Neural cell (in vitro differentiated cells): ENCODE measurements around the gene HIPK2. TPM values are rescaled to one million over a fixed set of nuclear protein-coding genes. Genes with fewer than 3 reads are reported as not detected.

Experiments used
- H2AFZ ChIP-seq: fragments of 200-600, 300-800 bp; sonication (generic), shearing (Covaris generic); 2 replicates; pipeline ENCODE4 v1.6.0; 2014; ENCODE audit warnings: low read depth, mild to moderate bottlenecking, antibody characterized with exemption, low read length, moderate library complexity
- H3F3A ChIP-seq: fragments of 200-600 bp; shearing (Covaris generic); 2 replicates; pipeline ENCODE4 v1.6.1; 2016; ENCODE audit warnings: mild to moderate bottlenecking, moderate library complexity, mixed read lengths, antibody characterized with exemption, low read length; ENCODE audit not compliant: insufficient read depth, poor library complexity, severe bottlenecking
- H3K27ac ChIP-seq: fragments of 200-600, 300-800 bp; sonication (generic), shearing (Covaris generic); 2 replicates; pipeline ENCODE4 v1.5.1; 2014; ENCODE audit warnings: mild to moderate bottlenecking, low read length, moderate library complexity
- H3K27me3 ChIP-seq: fragments of 300-800, 200-600 bp; sonication (generic), shearing (Covaris generic); 2 replicates; pipeline ENCODE4 v1.6.0; 2014; ENCODE audit warnings: mild to moderate bottlenecking, low read depth, low read length, moderate library complexity; ENCODE audit not compliant: insufficient read depth
- H3K36me3 ChIP-seq: fragments of 300-800, 200-600 bp; sonication (generic), shearing (Covaris generic); 2 replicates; pipeline ENCODE4 v1.5.1; 2014; ENCODE audit warnings: mild to moderate bottlenecking, antibody characterized with exemption, low read length, moderate library complexity; ENCODE audit not compliant: insufficient read depth
- H3K4me2 ChIP-seq: fragments of 300-800, 200-600 bp; sonication (generic), shearing (Covaris generic); 2 replicates; pipeline ENCODE4 v1.6.0; 2014; ENCODE audit warnings: mild to moderate bottlenecking, low read length
- H3K4me3 ChIP-seq: fragments of 300-800, 200-600 bp; sonication (generic), shearing (Covaris generic); 2 replicates; pipeline ENCODE4 v1.5.1; 2014; ENCODE audit warnings: mild to moderate bottlenecking, low read length, moderate library complexity
- H3K79me2 ChIP-seq: fragments of 200-600 bp; shearing (Covaris generic); replicated peaks from 2 replicates; pipeline ENCODE4 v1.6.0; 2014; ENCODE audit warnings: mild to moderate bottlenecking, low read length, moderate library complexity; ENCODE audit not compliant: insufficient read depth
- H3K9ac ChIP-seq: fragments of 300-800, 200-600 bp; sonication (generic), shearing (Covaris generic); 2 replicates; pipeline ENCODE4 v1.6.1; 2016; ENCODE audit warnings: mild to moderate bottlenecking, low read length, mixed read lengths
- H3K9me2 ChIP-seq: fragments of 200-600 bp; shearing (Covaris generic); 2 replicates; pipeline ENCODE4 v1.6.1; 2016; ENCODE audit warnings: mild to moderate bottlenecking, low read length, mixed read lengths; ENCODE audit not compliant: insufficient read depth
- H3K9me3 ChIP-seq: fragments of 200-600, 300-800 bp; sonication (generic), shearing (Covaris generic); 2 replicates; pipeline ENCODE4 v1.6.1; 2016; ENCODE audit warnings: mild to moderate bottlenecking, mixed run types, low read length, moderate library complexity, mixed read lengths
- H4K20me1 ChIP-seq: fragments of 200-600 bp; shearing (Covaris generic); 2 replicates; pipeline ENCODE4 v1.6.1; 2016; ENCODE audit warnings: mild to moderate bottlenecking, mixed run types; ENCODE audit not compliant: insufficient read depth
- EP300 ChIP-seq: fragments of 450-650 bp; conservative IDR thresholded peaks from 2 replicates; pipeline ENCODE4 v1.6.1; 2014; ENCODE audit warnings: antibody characterized with exemption, mild to moderate bottlenecking, moderate library complexity; ENCODE audit not compliant: poor library complexity, severe bottlenecking
- EZH2 ChIP-seq: fragments of 200-600, 300-800 bp; shearing (Covaris generic), sonication (generic); IDR thresholded peaks from 2 replicates; pipeline ENCODE4 v1.6.1; 2014; ENCODE audit warnings: antibody characterized with exemption, low read length, borderline replicate concordance, mild to moderate bottlenecking; ENCODE audit not compliant: insufficient read depth, poor library complexity, severe bottlenecking
- MXI1 ChIP-seq: fragments of 450-650 bp; conservative IDR thresholded peaks from 2 replicates; pipeline ENCODE4 v1.6.1; 2014; ENCODE audit warnings: antibody characterized with exemption, mild to moderate bottlenecking; ENCODE audit not compliant: poor library complexity, severe bottlenecking
- POLR2AphosphoS5 ChIP-seq: IDR thresholded peaks from 2 replicates; pipeline ENCODE4 v1.6.1; 2012
- RAD21 ChIP-seq: fragments of 450-650 bp; conservative IDR thresholded peaks from 2 replicates; pipeline ENCODE4 v1.6.1; 2014; ENCODE audit warnings: antibody characterized with exemption, mild to moderate bottlenecking, moderate library complexity
- REST ChIP-seq: IDR thresholded peaks from 2 replicates; pipeline ENCODE4 v1.6.1; 2012; ENCODE audit warnings: borderline replicate concordance
- SMC3 ChIP-seq: fragments of 450-650 bp; conservative IDR thresholded peaks from 2 replicates; pipeline ENCODE4 v1.6.1; 2014; ENCODE audit warnings: antibody characterized with exemption, mild to moderate bottlenecking, moderate library complexity; ENCODE audit not compliant: poor library complexity
- TAF1 ChIP-seq: IDR thresholded peaks from 2 replicates; pipeline ENCODE4 v1.6.1; 2012; ENCODE audit warnings: low read depth
- polyA plus RNA-seq: library from polyadenylated mRNA; depleted of rRNA; stranded (reverse); fragments of >200 nt; gene quantifications from 2 replicates; pipeline ENCODE4 v1.2.3, GENCODE V29; 2014
- TF ChIP-seq, protein P1 (sequence below): fragments of 450-650 bp; IDR thresholded peaks from 2 replicates; pipeline ENCODE4 v1.5.1; 2014; ENCODE audit warnings: antibody characterized with exemption, mild to moderate bottlenecking, moderate library complexity; ENCODE audit not compliant: poor library complexity, severe bottlenecking

The HIPK2 gene
- polyA plus RNA-seq, 1 donor from 2014 or later, result 8.5 TPM

GRCh38 chr7:139704308-139704879, 73.4 kb downstream of the HIPK2 start:
- Histone ChIP-seq H4K20me1 (no peaks in the 10 kb centered on the region), H3K36me3 (no peaks in the 10 kb centered on the region)

GRCh38 chr7:139703487-139704307, 74.1 kb downstream of the HIPK2 start:
- Histone ChIP-seq H3K27ac (no peak overlapping the region), H3K36me3 (no peaks in the 10 kb centered on the region), H4K20me1 (no peaks in the 10 kb centered on the region), H3K79me2 (no peaks in the 10 kb centered on the region), H3K9me3 (no peaks in the 10 kb centered on the region), H3K27me3 (no peaks in the 10 kb centered on the region), H3K4me3 (no peak overlapping the region), H2AFZ (no peak overlapping the region), H3K9ac (no peak overlapping the region), H3F3A (no peaks in the 10 kb centered on the region), H3K4me2 (no peak overlapping the region), H3K9me2 (no peaks in the 10 kb centered on the region)
- TF ChIP-seq, protein P1, sequence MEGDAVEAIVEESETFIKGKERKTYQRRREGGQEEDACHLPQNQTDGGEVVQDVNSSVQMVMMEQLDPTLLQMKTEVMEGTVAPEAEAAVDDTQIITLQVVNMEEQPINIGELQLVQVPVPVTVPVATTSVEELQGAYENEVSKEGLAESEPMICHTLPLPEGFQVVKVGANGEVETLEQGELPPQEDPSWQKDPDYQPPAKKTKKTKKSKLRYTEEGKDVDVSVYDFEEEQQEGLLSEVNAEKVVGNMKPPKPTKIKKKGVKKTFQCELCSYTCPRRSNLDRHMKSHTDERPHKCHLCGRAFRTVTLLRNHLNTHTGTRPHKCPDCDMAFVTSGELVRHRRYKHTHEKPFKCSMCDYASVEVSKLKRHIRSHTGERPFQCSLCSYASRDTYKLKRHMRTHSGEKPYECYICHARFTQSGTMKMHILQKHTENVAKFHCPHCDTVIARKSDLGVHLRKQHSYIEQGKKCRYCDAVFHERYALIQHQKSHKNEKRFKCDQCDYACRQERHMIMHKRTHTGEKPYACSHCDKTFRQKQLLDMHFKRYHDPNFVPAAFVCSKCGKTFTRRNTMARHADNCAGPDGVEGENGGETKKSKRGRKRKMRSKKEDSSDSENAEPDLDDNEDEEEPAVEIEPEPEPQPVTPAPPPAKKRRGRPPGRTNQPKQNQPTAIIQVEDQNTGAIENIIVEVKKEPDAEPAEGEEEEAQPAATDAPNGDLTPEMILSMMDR, result no peak
- no peak for TF ChIP-seq REST
- no peak for TF ChIP-seq SMC3
- no peak for TF ChIP-seq POLR2AphosphoS5
- no peak for TF ChIP-seq TAF1
- no peak for TF ChIP-seq RAD21

More at GRCh38 chr7:139704308-139704879, 73.4 kb downstream of the HIPK2 start:
- TF ChIP-seq EZH2, result no peak
- TF ChIP-seq TAF1, result no peak
- TF ChIP-seq SMC3, result no peak
- TF ChIP-seq RAD21, result no peak
- TF ChIP-seq EP300, result no peak
- TF ChIP-seq, protein P1, result no peak
- TF ChIP-seq POLR2AphosphoS5, result no peak
- TF ChIP-seq MXI1, result no peak
- no peak for TF ChIP-seq REST
- H3F3A ChIP-seq, result no peaks in the 10 kb centered on the region
- no peak overlapping the region for H3K9ac ChIP-seq
- H3K4me2 ChIP-seq, result no peak overlapping the region
- H3K9me2 ChIP-seq, result no peaks in the 10 kb centered on the region
- H3K27ac ChIP-seq, result no peak overlapping the region
- H3K4me3 ChIP-seq, result no peak overlapping the region
- H3K9me3 ChIP-seq, result no peaks in the 10 kb centered on the region
- H2AFZ ChIP-seq, result no peak overlapping the region
- H3K27me3 ChIP-seq, result no peaks in the 10 kb centered on the region
- H3K79me2 ChIP-seq, result no peaks in the 10 kb centered on the region
